ENCODE measurements around the gene COPG2. TPM values are rescaled to one million over a fixed set of nuclear protein-coding genes. Genes with fewer than 3 reads are reported as not detected.
A peak's percentile ranks its signal among the peaks of the same experiment; 100 is the strongest.

Gene COPG2
- total RNA-seq, 2 experiments from 2014 or later: 14.5 to 15.1 TPM

DNA sequence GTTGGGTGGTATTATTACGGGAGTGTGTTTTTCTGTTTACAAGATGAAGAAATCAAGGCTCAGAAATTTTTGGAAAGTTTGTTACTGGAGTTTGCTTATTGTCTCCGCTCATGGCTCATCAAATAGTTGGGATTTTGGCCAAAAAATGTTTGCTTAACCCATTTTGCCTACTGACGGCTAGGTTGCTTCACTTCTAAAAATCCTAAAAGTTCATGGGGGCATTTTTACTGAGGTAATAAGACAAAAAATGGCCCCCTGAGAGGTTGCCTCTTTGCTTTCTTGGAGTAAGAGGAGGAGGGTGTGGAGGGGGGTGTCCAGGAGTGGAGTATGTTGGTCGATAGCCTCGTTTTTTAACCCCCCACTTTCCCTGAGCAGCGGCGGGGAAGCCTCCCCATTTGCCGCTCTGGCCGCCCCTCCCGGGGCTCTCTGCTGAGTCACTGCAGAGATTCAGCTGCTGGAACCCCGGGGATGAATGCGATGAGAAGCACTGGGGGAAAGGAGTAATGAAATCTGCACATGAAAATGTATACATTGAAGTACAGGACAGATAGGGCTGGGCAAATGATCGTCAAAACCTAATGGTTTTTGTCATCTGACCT lies 175.2 kb downstream of the COPG2 start:
- Mint-ChIP-seq H3K4me3 (peak overlapping the region; percentile 64), H3K27ac (no peak overlapping the region), H3K36me3 (peaks cover 8% of the 10 kb centered on the region), H3K9me3 (no peaks in the 10 kb centered on the region), H3K27me3 (peaks cover 37% of the 10 kb centered on the region), H3K4me1 (peaks cover 10% of the 10 kb centered on the region)
- ATAC-seq (ENCODE audit: low read depth) (no peak), DNase-seq (no peak)
- POLR2A ChIA-PET: no interaction called here

DNA sequence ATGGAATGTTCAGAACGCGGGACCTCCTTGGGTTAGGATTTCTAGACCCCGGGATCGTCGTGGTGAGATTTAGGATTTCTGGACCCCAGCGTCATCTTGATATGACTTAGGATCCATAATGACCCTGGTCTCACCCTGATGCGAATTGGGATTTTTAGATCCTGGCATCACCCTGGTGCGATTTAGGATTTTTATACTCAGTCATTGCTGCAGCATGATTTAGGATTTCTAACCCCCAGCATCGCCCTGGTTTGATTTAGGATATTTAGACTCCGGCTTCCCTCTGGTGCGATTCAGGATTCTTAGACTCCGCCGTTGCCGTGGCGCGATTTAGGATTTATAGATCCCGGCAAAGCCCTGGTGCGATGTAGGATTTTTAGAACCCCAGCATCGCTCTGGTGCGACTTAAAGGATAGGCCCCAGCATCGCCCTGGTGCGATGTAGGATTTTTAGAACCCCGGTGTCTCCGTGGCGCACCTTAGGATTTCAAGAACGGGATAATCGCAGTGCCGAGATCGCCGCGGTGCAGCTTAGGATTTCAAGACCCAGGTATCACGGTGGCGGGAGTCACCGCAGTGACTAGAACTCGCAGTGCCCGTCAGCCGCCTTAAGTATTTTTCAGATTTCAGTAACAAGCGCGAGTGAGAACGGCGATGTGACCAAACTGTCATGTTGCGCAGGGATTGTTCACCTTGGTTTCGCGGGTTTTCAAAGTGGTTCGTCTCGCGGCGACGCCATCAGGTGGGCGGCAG lies 175.8 kb downstream of the COPG2 start:
- peak overlapping the region; percentile 64 for H3K4me3 Mint-ChIP-seq
- peaks cover 10% of the 10 kb centered on the region for H3K4me1 Mint-ChIP-seq
- POLR2A ChIA-PET: no interaction called here
- peaks cover 42% of the 10 kb centered on the region for H3K27me3 Mint-ChIP-seq
- no peaks in the 10 kb centered on the region for H3K9me3 Mint-ChIP-seq
- ATAC-seq (ENCODE audit: low read depth) (no peak), DNase-seq (no peak)
- no peak overlapping the region for H3K27ac Mint-ChIP-seq
- H3K36me3 Mint-ChIP-seq: peaks cover 6% of the 10 kb centered on the region

DNA sequence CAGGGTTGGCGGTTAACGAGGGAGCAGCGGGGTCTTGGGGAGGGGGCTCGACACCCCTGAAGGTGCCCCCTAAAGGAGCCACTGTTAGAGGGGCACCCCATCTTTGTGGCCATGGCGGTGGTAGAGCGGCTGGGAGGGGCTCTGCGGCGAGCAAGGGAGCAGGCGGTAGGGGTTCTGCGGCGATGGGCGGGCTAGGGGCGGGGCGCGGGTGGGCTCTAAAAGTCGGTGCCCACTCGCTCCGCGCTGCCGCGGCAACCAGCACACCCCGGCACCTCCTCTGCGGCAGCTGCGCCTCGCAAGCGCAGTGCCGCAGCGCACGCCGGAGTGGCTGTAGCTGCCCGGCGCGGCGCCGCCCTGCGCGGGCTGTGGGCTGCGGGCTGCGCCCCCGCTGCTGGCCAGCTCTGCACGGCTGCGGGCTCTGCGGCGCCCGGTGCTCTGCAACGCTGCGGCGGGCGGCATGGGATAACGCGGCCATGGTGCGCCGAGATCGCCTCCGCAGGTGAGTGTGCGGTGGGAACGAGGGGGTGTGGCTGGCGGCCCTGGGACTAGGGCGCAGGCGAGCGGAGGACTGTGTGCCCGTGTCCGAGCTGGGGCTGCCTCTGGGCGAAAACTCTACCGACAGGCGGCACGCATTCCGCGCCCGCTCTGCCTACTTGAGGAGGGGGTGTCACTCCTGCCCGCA lies 176.6 kb downstream of the COPG2 start, which contains the start of gene MEST:
MEST (plus strand) TSS at position 245 of the 682 bp plus-strand sequence; CDS start at position 474, 229 bp downstream.
- peak; percentile 37 for DNase-seq
- H3K9me3 Mint-ChIP-seq: no peaks in the 10 kb centered on the region
- H3K36me3 Mint-ChIP-seq: peaks cover 5% of the 10 kb centered on the region
- H3K4me1 Mint-ChIP-seq: peaks cover 12% of the 10 kb centered on the region
- H3K27me3 Mint-ChIP-seq: peaks cover 44% of the 10 kb centered on the region
- peak within 1 kb of the TSS; percentile 73 for H3K4me3 Mint-ChIP-seq
- POLR2A ChIA-PET: no interaction called here
- H3K27ac Mint-ChIP-seq: no peak within 1 kb of the TSS
- peak; percentile 22 for ATAC-seq (ENCODE audit: low read depth)

GRCh38 chr7:130490888-130491804 lies 177.4 kb downstream of the COPG2 start:
- Mint-ChIP-seq H3K27me3 (peaks cover 47% of the 10 kb centered on the region), H3K27ac (no peak overlapping the region), H3K9me3 (no peaks in the 10 kb centered on the region), H3K36me3 (peaks cover 5% of the 10 kb centered on the region), H3K4me1 (peaks cover 17% of the 10 kb centered on the region), H3K4me3 (peak overlapping the region; percentile 73)
- ATAC-seq (ENCODE audit: low read depth) (peak; percentile 38), DNase-seq (peak; percentile 74)
- POLR2A ChIA-PET: no interaction called here

DNA sequence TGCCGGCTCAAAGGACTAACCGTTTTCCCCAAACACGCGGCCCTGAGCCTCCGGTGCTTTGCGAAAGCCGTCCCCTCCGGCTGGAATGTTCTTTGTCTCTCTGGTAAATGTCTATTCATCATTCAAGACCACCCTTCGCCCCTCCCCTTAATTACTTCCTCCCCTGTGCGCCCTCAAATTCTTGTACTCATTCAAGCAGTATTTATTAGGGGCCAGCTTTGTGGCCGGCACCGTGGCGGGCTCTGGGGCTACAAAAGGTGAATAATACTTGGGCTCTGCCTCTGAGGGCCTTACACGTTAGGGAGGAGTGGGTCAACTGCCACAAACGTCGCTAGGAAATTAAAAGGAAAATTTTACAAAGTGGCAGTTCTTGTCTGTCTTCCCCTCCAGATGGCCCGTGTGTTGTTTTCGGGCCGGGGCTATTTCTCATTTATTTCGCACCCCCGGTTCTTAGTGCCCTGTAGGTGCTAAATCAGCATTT lies 178.2 kb downstream of the COPG2 start:
- ATAC-seq (ENCODE audit: low read depth) (no peak), DNase-seq (no peak)
- Mint-ChIP-seq H3K27me3 (peaks cover 47% of the 10 kb centered on the region), H3K4me3 (no peak overlapping the region), H3K36me3 (peaks cover 5% of the 10 kb centered on the region), H3K4me1 (peaks cover 23% of the 10 kb centered on the region), H3K27ac (no peak overlapping the region), H3K9me3 (no peaks in the 10 kb centered on the region)
- POLR2A ChIA-PET: no interaction called here

GRCh38 chr7:130489140-130489983 lies 179.2 kb downstream of the COPG2 start:
- Mint-ChIP-seq H3K4me3 (no peak overlapping the region), H3K9me3 (peaks cover 1% of the 10 kb centered on the region), H3K27ac (no peak overlapping the region), H3K4me1 (peaks cover 29% of the 10 kb centered on the region), H3K27me3 (peaks cover 52% of the 10 kb centered on the region), H3K36me3 (peaks cover 5% of the 10 kb centered on the region)
- ATAC-seq (ENCODE audit: low read depth) (no peak), DNase-seq (no peak)
- POLR2A ChIA-PET: no interaction called here

- Mint-ChIP-seq H3K27me3 (peaks cover 49% of the 10 kb centered on the region), H3K4me3 (no peak overlapping the region), H3K4me1 (peaks cover 29% of the 10 kb centered on the region), H3K9me3 (peaks cover 1% of the 10 kb centered on the region), H3K27ac (no peak overlapping the region), H3K36me3 (peaks cover 5% of the 10 kb centered on the region)
- DNase-seq (no peak), ATAC-seq (ENCODE audit: low read depth) (no peak)
- POLR2A ChIA-PET: no interaction called here
Observed at GRCh38 chr7:130488392-130489139, 180.0 kb downstream of the COPG2 start.

DNA sequence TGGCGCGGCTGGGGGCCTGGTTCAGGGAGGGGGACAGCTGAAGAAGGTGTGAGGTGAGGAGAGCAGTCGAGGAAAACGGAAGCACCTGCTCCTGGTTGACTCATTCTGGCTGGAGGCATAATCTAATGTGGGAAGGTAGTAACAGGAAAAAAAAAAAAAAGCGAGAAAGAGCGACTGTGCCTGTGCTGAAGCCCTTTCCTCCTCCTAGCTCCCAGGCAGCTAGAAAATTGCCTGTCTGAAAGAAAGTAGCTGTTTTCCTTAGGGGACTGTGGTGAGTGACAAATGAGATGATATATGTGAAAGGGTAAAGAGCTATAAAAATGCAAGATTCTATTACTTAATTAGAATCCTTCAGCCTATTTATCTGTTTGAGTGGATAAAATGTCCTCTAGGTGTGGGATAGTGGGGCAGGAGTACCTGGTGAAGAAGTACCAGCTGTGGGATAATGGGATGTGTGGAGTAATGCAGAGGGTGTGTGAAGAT lies 181.6 kb downstream of the COPG2 start:
- POLR2A ChIA-PET: interaction anchor here (0.7 to 1.2 kb wide), 4 partner anchors 48 to 110 kb away, joined by 3 to 4 read pairs (median 3); no protein-coding TSS in a partner anchor
- DNase-seq: no peak
- Mint-ChIP-seq H3K9me3 (peaks cover 1% of the 10 kb centered on the region), H3K36me3 (peaks cover 1% of the 10 kb centered on the region), H3K27ac (peak overlapping the region; percentile 2), H3K27me3 (peaks cover 37% of the 10 kb centered on the region), H3K4me1 (peaks cover 24% of the 10 kb centered on the region), H3K4me3 (peak overlapping the region; percentile 81)
- ATAC-seq (ENCODE audit: low read depth): no peak

GRCh38 chr7:130486114-130486953 lies 182.2 kb downstream of the COPG2 start:
- POLR2A ChIA-PET: interaction anchor here (0.7 to 1.2 kb wide), 3 partner anchors 47 to 92 kb away, joined by 3 to 4 read pairs (median 3); no protein-coding TSS in a partner anchor
- Mint-ChIP-seq H3K9me3 (peaks cover 1% of the 10 kb centered on the region), H3K36me3 (peaks cover 1% of the 10 kb centered on the region)

DNA sequence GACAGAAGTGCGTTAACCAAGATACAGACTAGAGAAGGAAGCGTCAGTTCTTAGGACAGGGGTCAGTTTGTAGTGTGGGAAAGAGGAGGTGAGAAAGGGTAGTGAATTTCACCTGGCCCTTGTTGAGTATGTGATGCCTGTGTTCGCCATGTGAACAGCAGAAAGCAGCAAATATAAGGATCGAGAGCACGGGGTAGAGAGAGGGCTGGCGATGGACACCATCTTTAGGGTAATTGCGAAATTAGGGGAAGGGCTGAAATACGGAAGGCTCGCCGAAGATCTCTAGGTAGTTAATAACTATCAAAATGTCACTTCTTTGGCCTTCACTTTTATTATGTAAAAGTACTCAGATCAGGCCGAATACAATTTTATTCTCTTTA lies 182.8 kb downstream of the COPG2 start:
- peaks cover 29% of the 10 kb centered on the region for H3K27me3 Mint-ChIP-seq
- ATAC-seq (ENCODE audit: low read depth): no peak
- POLR2A ChIA-PET: no interaction called here

More at GRCh38 chr7:130486114-130486953, 182.2 kb downstream of the COPG2 start:
- H3K27ac Mint-ChIP-seq: peak overlapping the region; percentile 72
- H3K4me1 Mint-ChIP-seq: peaks cover 26% of the 10 kb centered on the region
- peaks cover 33% of the 10 kb centered on the region for H3K27me3 Mint-ChIP-seq
- H3K4me3 Mint-ChIP-seq: peak overlapping the region; percentile 81
- peak; percentile 67 for DNase-seq
- ATAC-seq (ENCODE audit: low read depth): peak; percentile 76

GRCh38 chr7:130483031-130483430 lies 185.5 kb downstream of the COPG2 start:
- H3K36me3 Mint-ChIP-seq: no peaks in the 10 kb centered on the region
- peaks cover 4% of the 10 kb centered on the region for H3K9me3 Mint-ChIP-seq
- peaks cover 15% of the 10 kb centered on the region for H3K27me3 Mint-ChIP-seq
- ATAC-seq (ENCODE audit: low read depth) (no peak), DNase-seq (no peak)
- H3K27ac Mint-ChIP-seq: no peak overlapping the region
- no peak overlapping the region for H3K4me3 Mint-ChIP-seq
- H3K4me1 Mint-ChIP-seq: peaks cover 22% of the 10 kb centered on the region
- POLR2A ChIA-PET: no interaction called here

More for the DNA sequence above, 182.8 kb downstream of the COPG2 start:
- Mint-ChIP-seq H3K4me1 (peaks cover 25% of the 10 kb centered on the region), H3K36me3 (no peaks in the 10 kb centered on the region), H3K4me3 (peak overlapping the region; percentile 81), H3K27ac (no peak overlapping the region), H3K9me3 (peaks cover 1% of the 10 kb centered on the region)
- DNase-seq: no peak
